Measurements from ENCODE around the gene MAP7D1.

GRCh38 chr1:36163426-36163825, 7.5 kb downstream of the MAP7D1 start:
- TF ChIP-seq CTCF (IDR thresholded peaks at IDR 0.05) (no peak), POLR2A (IDR thresholded peaks at IDR 0.05) (no peak), EP300 (IDR thresholded peaks at IDR 0.05) (no peak), POLR2AphosphoS5 (IDR thresholded peaks at IDR 0.05) (no peak)

Data from stomach (tissue), 4 donors.